Natural killer cell (primary cell): ENCODE measurements around the gene CHST8. TPM values are rescaled to one million over a fixed set of nuclear protein-coding genes. Genes with fewer than 3 reads are reported as not detected.

Experiments
- ATAC-seq, 3 donors: fragments of 150-1000 bp in 2 of 3; fragments of 200-7000 bp in 1 of 3; cut with Tn5 transposase; 1 replicate in 1 of 3; 2 replicates in 2 of 3; pipeline ENCODE4 v1.10.0; 2021; ENCODE audit warnings: mild to moderate bottlenecking in 2 of 3, moderate library complexity in 2 of 3
- DNase-seq, 2 donors: peaks; one replicate each; pipeline versions ENCODE4 v3.0.0 to v3.0.0-alpha.2; 2013 to 2021; ENCODE audit warnings: mixed read lengths in 1 of 2
- H3K27ac ChIP-seq: one replicate; pipeline ENCODE4 v1.5.1; 2013; ENCODE audit warnings: mild to moderate bottlenecking, low read length
- H3K27me3 ChIP-seq: one replicate; pipeline ENCODE4 v1.6.1; 2013; ENCODE audit warnings: low read length; ENCODE audit not compliant: control insufficient read depth, insufficient read depth
- H3K36me3 ChIP-seq: one replicate; pipeline ENCODE4 v1.6.1; 2013; ENCODE audit warnings: low read length; ENCODE audit not compliant: control insufficient read depth, insufficient read depth
- H3K4me1 ChIP-seq: one replicate; pipeline ENCODE4 v1.6.1; 2013; ENCODE audit warnings: low read length; ENCODE audit not compliant: control insufficient read depth, insufficient read depth
- H3K4me3 ChIP-seq: one replicate; pipeline ENCODE4 v1.5.1; 2013; ENCODE audit warnings: low read length
- H3K9me3 ChIP-seq: one replicate; pipeline ENCODE4 v1.6.1; 2013; ENCODE audit warnings: low read length; ENCODE audit not compliant: control insufficient read depth, insufficient read depth
- H3K27ac Mint-ChIP-seq, 2 donors: one replicate each; pipeline ENCODE4 v1.8.0; 2022; ENCODE audit warnings: mild to moderate bottlenecking in 2 of 2, mixed read lengths in 2 of 2, moderate library complexity in 1 of 2
- H3K27me3 Mint-ChIP-seq, 2 donors: one replicate each; pipeline ENCODE4 v1.8.0; 2022; ENCODE audit warnings: low read depth in 2 of 2, mixed read lengths in 2 of 2
- H3K36me3 Mint-ChIP-seq: one replicate; pipeline ENCODE4 v1.8.0; 2022; ENCODE audit warnings: mixed read lengths
- H3K4me1 Mint-ChIP-seq, 2 donors: one replicate each; pipeline ENCODE4 v1.8.0; 2022; ENCODE audit warnings: mixed read lengths in 2 of 2
- H3K4me3 Mint-ChIP-seq: one replicate; pipeline ENCODE4 v1.8.0; 2022; ENCODE audit warnings: mild to moderate bottlenecking, moderate library complexity, mixed read lengths
- H3K9me3 Mint-ChIP-seq, 2 donors: one replicate each; pipeline ENCODE4 v1.8.0; 2022; ENCODE audit warnings: mixed read lengths in 2 of 2
- WGBS: methylation state at CpG from one replicate; pipeline ENCODE4 v1.1.7; 2013; ENCODE audit warnings: missing lambda C conversion rate; ENCODE audit not compliant: insufficient coverage; 5-methylcytosine and 5-hydroxymethylcytosine counted together
- intact Hi-C: fragments of 100-400 bp; cut with micrococcal nuclease; formaldehyde crosslinking; loops from one replicate; pipeline ENCODE4 v1.14.2; 2022
- total RNA-seq, 4 donors: library from RNA; stranded (reverse); fragments of 120-200 nt in 1 of 4; gene quantifications; one replicate each; pipeline versions ENCODE4 v1.2.3 to v1.2.4, GENCODE V29; 2013 to 2022
- TF ChIP-seq, protein P1 (sequence below): fragments of 200-600 bp; IDR thresholded peaks from one replicate; pipeline ENCODE4 v1.8.0; 2022; ENCODE audit warnings: antibody characterized with exemption

Gene CHST8
- total RNA-seq, 3 donors from 2014 or later (not counting 1 experiment from before 2014, with no cell fraction given) = not detected

DNA sequence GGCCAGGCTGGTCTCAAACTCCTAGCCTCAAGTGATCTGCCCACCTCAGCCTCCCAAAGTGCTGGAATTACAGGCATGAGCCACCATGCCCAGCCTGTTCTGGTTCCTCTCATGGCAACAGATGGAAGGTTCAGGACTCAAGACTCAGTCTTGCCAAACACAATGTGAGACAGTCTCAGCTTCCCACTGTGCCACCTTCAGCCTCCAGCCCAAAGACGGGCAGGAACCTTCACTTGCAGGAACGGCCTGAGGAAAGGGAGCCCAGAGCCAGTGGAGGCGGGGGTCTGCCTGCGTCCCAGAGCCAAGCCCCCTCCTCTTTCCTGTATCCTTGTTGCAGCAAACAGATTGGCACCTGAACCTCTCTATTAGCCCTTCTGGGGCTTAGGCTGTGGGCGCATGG, 2.9 kb upstream of the CHST8 start:
- Histone ChIP-seq H3K4me3 (no peak overlapping the region), H3K27ac (no peak overlapping the region), H3K27me3 (peaks cover 10% of the 10 kb centered on the region), H3K4me1 (no peaks in the 10 kb centered on the region), H3K36me3 (no peaks in the 10 kb centered on the region), H3K9me3 (no peaks in the 10 kb centered on the region)
- DNase-seq (no peak), ATAC-seq (no peak)
- no peak overlapping the region for H3K4me3 Mint-ChIP-seq
- no peak overlapping the region for H3K27ac Mint-ChIP-seq
- peaks cover 28 to 29% of the 10 kb centered on the region in 2 donors for H3K27me3 Mint-ChIP-seq
- H3K36me3 Mint-ChIP-seq = no peaks in the 10 kb centered on the region
- WGBS = 65% methylated on average over 5 of the region's 5 CpGs
- H3K9me3 Mint-ChIP-seq = no peaks in the 10 kb centered on the region
- intact Hi-C loops = no loop called here
- TF ChIP-seq, protein P1, sequence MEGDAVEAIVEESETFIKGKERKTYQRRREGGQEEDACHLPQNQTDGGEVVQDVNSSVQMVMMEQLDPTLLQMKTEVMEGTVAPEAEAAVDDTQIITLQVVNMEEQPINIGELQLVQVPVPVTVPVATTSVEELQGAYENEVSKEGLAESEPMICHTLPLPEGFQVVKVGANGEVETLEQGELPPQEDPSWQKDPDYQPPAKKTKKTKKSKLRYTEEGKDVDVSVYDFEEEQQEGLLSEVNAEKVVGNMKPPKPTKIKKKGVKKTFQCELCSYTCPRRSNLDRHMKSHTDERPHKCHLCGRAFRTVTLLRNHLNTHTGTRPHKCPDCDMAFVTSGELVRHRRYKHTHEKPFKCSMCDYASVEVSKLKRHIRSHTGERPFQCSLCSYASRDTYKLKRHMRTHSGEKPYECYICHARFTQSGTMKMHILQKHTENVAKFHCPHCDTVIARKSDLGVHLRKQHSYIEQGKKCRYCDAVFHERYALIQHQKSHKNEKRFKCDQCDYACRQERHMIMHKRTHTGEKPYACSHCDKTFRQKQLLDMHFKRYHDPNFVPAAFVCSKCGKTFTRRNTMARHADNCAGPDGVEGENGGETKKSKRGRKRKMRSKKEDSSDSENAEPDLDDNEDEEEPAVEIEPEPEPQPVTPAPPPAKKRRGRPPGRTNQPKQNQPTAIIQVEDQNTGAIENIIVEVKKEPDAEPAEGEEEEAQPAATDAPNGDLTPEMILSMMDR = no peak
- no peaks in the 10 kb centered on the region for H3K4me1 Mint-ChIP-seq

DNA sequence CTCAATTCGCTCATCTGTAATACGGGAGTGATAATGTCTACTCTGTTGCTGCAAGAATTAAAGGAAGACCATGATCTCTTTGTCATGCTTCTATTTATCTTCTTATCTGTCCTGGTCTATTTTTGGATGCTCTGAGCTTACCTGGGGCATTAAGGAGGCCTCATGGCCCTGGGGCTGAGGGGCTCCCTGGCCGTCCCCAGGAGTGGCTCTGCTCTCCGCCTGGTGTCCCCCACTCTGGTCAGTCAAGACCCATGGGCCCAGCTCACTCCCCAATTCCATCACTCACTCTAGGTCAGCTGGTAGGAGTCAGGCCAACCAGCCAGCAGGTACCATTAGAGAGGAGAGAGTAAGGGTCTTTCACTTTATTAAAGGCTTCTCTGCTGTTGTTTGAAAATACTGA, 1.1 kb upstream of the CHST8 start:
- no peaks in the 10 kb centered on the region for H3K9me3 ChIP-seq
- intact Hi-C loops = no loop called here
- Mint-ChIP-seq H3K36me3 (no peaks in the 10 kb centered on the region), H3K9me3 (no peaks in the 10 kb centered on the region), H3K4me3 (no peak overlapping the region), H3K4me1 (no peaks in the 10 kb centered on the region), H3K27ac (no peak overlapping the region), H3K27me3 (peaks cover 37 to 43% of the 10 kb centered on the region in 2 donors)
- TF ChIP-seq, protein P1 = no peak
- peaks cover 12% of the 10 kb centered on the region for H3K27me3 ChIP-seq
- no peak overlapping the region for H3K4me3 ChIP-seq
- H3K4me1 ChIP-seq = no peaks in the 10 kb centered on the region
- ATAC-seq (no peak), DNase-seq (no peak)
- no peaks in the 10 kb centered on the region for H3K36me3 ChIP-seq
- H3K27ac ChIP-seq = no peak overlapping the region
- WGBS = 91% methylated on average over 4 of the region's 4 CpGs

DNA sequence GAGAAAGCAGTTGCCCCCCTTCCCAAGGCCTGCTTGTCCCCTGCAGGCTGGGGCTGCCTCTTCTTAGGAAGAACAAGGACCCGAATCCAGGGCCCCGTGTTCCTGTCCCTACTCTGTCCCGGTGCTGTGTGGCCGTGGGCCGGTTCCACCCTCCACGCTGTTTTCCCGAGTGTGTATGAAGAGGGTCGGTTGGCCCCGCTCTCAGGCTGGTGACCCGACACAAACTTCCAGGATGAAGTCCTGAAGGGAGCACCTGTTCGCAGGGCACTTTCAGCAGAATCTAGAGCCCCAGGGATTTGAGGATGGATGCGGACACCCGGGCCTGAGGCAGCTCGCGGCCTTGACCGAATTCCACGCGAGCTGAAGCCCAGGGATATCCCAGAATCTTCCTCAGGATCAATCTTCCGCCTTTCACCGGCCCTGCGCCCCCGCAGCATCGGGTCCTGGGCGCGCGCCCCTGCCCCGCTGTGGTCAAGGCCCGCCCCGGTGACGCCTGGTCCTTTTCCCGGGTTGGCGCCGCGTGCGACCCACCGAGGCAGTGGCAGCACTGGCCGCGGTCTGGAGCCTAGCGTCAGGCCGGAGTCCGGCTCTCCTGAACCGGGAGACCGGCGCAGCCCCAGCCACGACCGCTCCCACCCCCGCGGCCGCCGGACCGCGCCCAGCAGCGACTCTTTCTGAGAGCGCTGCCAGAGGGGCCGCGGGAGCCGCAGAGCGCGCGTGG, 528 bp upstream of the CHST8 start:
- Mint-ChIP-seq H3K36me3 (no peaks in the 10 kb centered on the region), H3K4me3 (no peak overlapping the region), H3K27me3 (peaks cover 37 to 43% of the 10 kb centered on the region in 2 donors), H3K9me3 (no peaks in the 10 kb centered on the region), H3K4me1 (no peaks in the 10 kb centered on the region), H3K27ac (no peak overlapping the region)
- H3K4me1 ChIP-seq = no peaks in the 10 kb centered on the region
- intact Hi-C loops = no loop called here
- TF ChIP-seq, protein P1 = no peak
- H3K27me3 ChIP-seq = peaks cover 12% of the 10 kb centered on the region
- WGBS = 18% methylated on average over 60 of the region's 60 CpGs
- no peak overlapping the region for H3K27ac ChIP-seq
- no peaks in the 10 kb centered on the region for H3K36me3 ChIP-seq
- H3K4me3 ChIP-seq = no peak overlapping the region
- no peaks in the 10 kb centered on the region for H3K9me3 ChIP-seq
- ATAC-seq = no peak
- no peak for DNase-seq

DNA sequence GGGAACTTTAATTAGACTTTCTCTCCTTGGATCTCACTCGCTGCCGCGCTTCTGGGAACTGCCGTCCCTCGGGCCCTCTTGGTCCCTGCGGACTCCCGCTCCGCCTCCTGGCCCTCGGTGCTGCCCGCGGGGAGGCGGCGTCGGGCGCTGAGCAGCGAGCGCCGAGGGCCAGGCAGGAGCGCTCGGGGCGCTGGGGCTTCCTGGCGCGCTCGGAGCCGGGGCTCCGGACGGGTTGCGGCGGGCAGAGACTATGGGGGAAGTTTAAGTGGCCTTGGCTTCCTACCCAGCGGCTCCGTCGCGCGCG, 704 bp downstream of the CHST8 start:
- H3K9me3 ChIP-seq = no peaks in the 10 kb centered on the region
- H3K9me3 Mint-ChIP-seq = no peaks in the 10 kb centered on the region
- intact Hi-C loops = no loop called here
- ATAC-seq (no peak), DNase-seq (no peak)
- H3K36me3 Mint-ChIP-seq = no peaks in the 10 kb centered on the region
- no peak overlapping the region for H3K4me3 Mint-ChIP-seq
- peaks cover 37 to 44% of the 10 kb centered on the region in 2 donors for H3K27me3 Mint-ChIP-seq
- H3K4me1 Mint-ChIP-seq = no peaks in the 10 kb centered on the region
- H3K27ac Mint-ChIP-seq = no peak overlapping the region
- TF ChIP-seq, protein P1 = no peak
- no peak overlapping the region for H3K4me3 ChIP-seq
- no peak overlapping the region for H3K27ac ChIP-seq
- H3K27me3 ChIP-seq = peaks cover 12% of the 10 kb centered on the region
- no peaks in the 10 kb centered on the region for H3K4me1 ChIP-seq
- 1% methylated on average over 35 of the region's 35 CpGs for WGBS
- no peaks in the 10 kb centered on the region for H3K36me3 ChIP-seq
